ENCODE results near the gene ECM2.

Gene ECM2

DNA sequence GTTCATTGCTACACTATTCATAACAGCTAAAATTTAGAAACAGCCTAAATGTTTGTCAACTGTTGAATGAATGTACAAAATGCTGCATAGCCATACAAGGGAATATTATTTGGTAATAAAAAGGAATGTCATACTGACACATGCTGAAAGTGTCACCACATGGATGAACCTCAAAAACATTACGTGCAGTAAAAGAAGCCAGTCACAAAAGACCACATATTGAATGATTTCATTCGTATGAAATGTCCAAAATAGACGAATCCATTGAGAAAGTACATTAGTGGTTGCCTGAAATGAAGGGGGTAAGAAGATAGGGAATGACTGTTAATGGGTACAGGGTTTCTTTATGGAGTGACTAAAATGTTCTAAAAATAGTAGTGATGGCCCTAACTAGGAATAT lies 11.6 kb upstream of the ECM2 start:
- no peaks in the 10 kb centered on the region for H3K36me3 ChIP-seq (ENCODE audit: control insufficient read depth, insufficient read depth, low read length)
- H3K27me3 ChIP-seq (replicated peaks; ENCODE audit: control insufficient read depth, insufficient read depth, low read length): no peaks in the 10 kb centered on the region
- no peak for DNase-seq (ENCODE audit: extremely low read depth, insufficient read length)
- TF ChIP-seq, protein P1, sequence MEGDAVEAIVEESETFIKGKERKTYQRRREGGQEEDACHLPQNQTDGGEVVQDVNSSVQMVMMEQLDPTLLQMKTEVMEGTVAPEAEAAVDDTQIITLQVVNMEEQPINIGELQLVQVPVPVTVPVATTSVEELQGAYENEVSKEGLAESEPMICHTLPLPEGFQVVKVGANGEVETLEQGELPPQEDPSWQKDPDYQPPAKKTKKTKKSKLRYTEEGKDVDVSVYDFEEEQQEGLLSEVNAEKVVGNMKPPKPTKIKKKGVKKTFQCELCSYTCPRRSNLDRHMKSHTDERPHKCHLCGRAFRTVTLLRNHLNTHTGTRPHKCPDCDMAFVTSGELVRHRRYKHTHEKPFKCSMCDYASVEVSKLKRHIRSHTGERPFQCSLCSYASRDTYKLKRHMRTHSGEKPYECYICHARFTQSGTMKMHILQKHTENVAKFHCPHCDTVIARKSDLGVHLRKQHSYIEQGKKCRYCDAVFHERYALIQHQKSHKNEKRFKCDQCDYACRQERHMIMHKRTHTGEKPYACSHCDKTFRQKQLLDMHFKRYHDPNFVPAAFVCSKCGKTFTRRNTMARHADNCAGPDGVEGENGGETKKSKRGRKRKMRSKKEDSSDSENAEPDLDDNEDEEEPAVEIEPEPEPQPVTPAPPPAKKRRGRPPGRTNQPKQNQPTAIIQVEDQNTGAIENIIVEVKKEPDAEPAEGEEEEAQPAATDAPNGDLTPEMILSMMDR (IDR thresholded peaks at IDR 0.05; ENCODE audit: insufficient read depth, low read length, poor library complexity, severe bottlenecking): no peak
- no peak overlapping the region for H3K4me3 ChIP-seq (replicated peaks; ENCODE audit: low read depth, low read length)

DNA sequence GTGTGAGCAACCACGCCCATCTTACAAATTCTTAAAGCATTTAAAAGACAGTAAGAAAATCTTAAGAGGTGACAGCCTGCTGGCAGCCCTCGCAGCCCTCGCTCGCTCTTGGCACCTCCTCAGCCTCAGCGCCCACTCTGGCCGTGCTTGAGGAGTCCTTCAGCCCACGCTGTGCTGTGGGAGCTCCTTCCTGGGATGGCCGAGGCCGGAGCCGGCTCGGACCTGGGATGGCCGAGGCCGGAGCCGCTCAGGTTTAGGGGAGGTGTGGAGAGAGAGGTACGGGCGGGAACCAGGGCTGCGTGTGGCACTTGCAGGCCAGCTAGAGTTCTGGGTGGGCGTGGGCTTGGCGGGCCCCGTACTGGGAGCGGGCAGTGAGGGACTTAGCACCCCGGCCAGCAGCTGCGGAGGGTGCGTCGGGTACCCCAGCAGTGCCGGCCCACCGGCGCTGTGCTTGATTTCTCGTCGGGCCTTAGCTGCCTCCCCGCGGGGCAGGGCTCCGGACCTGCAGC lies 9.3 kb upstream of the ECM2 start:
- H3K4me3 ChIP-seq (replicated peaks; ENCODE audit: low read depth, low read length): no peak overlapping the region
- H3K36me3 ChIP-seq (ENCODE audit: control insufficient read depth, insufficient read depth, low read length): no peaks in the 10 kb centered on the region
- no peak for DNase-seq (ENCODE audit: extremely low read depth, insufficient read length)
- TF ChIP-seq, protein P1 (IDR thresholded peaks at IDR 0.05; ENCODE audit: insufficient read depth, low read length, poor library complexity, severe bottlenecking): no peak
- H3K27me3 ChIP-seq (replicated peaks; ENCODE audit: control insufficient read depth, insufficient read depth, low read length): no peaks in the 10 kb centered on the region

DNA sequence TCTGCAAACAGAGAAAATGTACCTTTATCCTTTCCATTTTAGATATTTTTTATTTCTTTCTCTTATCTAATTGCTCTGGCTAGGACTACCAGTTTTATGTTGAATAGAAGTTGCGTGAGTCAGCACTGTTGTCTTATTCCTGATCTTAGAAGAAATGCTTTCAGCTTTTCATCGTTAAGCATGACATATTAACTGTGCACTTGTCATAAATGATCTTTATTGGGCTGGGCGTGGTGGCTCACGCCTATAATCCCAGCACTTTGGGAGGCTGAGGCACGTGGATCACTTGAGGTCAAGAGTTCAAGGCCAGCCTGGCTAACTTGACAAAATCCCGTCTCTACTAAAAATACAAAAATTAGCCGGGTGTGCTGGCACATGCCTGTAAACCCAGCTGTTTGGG lies 8.2 kb upstream of the ECM2 start:
- TF ChIP-seq, protein P1 (IDR thresholded peaks at IDR 0.05; ENCODE audit: insufficient read depth, low read length, poor library complexity, severe bottlenecking): no peak
- H3K27me3 ChIP-seq (replicated peaks; ENCODE audit: control insufficient read depth, insufficient read depth, low read length): no peaks in the 10 kb centered on the region
- DNase-seq (ENCODE audit: extremely low read depth, insufficient read length): no peak
- H3K4me3 ChIP-seq (replicated peaks; ENCODE audit: low read depth, low read length): no peak overlapping the region
- no peaks in the 10 kb centered on the region for H3K36me3 ChIP-seq (ENCODE audit: control insufficient read depth, insufficient read depth, low read length)

DNA sequence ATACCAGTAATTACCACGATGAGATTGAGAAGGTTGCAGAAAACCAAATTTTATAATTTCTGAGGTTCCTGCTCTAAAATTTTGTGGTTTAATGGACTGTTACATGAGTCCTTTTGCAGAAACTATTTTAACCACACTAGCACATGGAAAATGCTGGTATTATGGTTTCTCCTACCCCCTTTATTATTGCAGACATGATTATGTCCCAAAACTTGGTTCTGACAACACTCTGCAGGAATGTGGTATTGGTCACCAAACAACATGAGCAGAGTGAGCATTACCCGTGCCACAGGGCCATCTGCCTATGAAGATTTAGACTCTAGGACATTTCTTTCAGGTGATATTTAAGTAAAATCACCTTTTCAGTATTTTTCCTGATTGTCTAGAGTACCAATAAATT lies 2.8 kb upstream of the ECM2 start:
- H3K27me3 ChIP-seq (replicated peaks; ENCODE audit: control insufficient read depth, insufficient read depth, low read length): no peaks in the 10 kb centered on the region
- DNase-seq (ENCODE audit: extremely low read depth, insufficient read length): no peak
- H3K36me3 ChIP-seq (ENCODE audit: control insufficient read depth, insufficient read depth, low read length): no peaks in the 10 kb centered on the region
- H3K4me3 ChIP-seq (replicated peaks; ENCODE audit: low read depth, low read length): no peak overlapping the region
- TF ChIP-seq, protein P1 (IDR thresholded peaks at IDR 0.05; ENCODE audit: insufficient read depth, low read length, poor library complexity, severe bottlenecking): no peak

DNA sequence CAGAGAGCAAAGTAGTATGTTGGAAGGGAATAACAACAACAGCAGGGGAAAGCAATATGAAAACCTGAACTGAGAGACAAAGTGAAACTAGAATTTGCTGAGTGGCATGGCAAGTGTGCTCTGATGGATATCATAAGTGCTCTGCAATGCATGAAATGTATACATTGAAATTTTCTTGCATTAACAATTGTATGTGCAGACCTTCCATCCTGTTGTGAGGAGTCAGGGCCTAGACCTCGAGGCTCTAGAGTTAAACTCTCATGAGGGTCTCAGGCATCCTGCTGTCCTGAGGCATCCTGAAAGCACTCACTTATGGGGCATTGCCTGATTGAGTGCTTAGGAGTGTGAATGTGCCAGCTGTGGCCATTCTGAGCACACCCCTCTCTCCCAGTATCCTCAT lies 1.1 kb downstream of the ECM2 start:
- Histone ChIP-seq H3K4me3 (replicated peaks; ENCODE audit: low read depth, low read length) (peak overlapping the region; percentile 26; the same call in 1 of the 2 replicates), H3K36me3 (ENCODE audit: control insufficient read depth, insufficient read depth, low read length) (no peaks in the 10 kb centered on the region), H3K27me3 (replicated peaks; ENCODE audit: control insufficient read depth, insufficient read depth, low read length) (no peaks in the 10 kb centered on the region)
- TF ChIP-seq, protein P1 (IDR thresholded peaks at IDR 0.05; ENCODE audit: insufficient read depth, low read length, poor library complexity, severe bottlenecking): no peak
- DNase-seq (ENCODE audit: extremely low read depth, insufficient read length): peak; percentile 16

DNA sequence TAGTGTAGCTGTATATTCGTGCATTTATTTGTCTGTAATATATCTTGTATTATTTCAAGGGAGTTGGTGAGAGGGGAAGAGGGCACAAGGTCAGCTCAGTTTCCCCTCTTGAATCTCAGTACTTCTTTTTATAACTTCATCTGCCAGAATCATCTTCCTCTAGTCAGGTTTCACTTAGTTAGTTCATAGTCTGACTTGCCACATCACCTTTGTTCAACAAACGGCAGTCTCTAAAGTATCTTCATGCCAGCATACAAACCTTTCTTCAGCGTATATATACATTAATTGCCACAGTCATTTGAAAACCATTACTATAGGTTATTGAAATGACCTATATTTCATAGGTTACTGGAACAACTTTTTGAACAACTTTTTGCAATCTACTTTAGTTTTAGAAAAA lies 1.6 kb downstream of the ECM2 start:
- Histone ChIP-seq H3K27me3 (replicated peaks; ENCODE audit: control insufficient read depth, insufficient read depth, low read length) (no peaks in the 10 kb centered on the region), H3K36me3 (ENCODE audit: control insufficient read depth, insufficient read depth, low read length) (no peaks in the 10 kb centered on the region), H3K4me3 (replicated peaks; ENCODE audit: low read depth, low read length) (no peak overlapping the region)
- DNase-seq (ENCODE audit: extremely low read depth, insufficient read length): peak; percentile 10
- TF ChIP-seq, protein P1 (IDR thresholded peaks at IDR 0.05; ENCODE audit: insufficient read depth, low read length, poor library complexity, severe bottlenecking): no peak
